Mesothelial cell of epicardium (in vitro differentiated cells): ENCODE data around the gene MB21D2. TPM values are rescaled to one million over a fixed set of nuclear protein-coding genes. Genes with fewer than 3 reads are reported as not detected.

Source experiments
- DNase-seq, 2 experiments: peaks; one replicate each; pipeline ENCODE4 v3.0.0; 2021; ENCODE audit warnings: low spot score in 2 of 2; ENCODE audit not compliant: unreplicated experiment in 2 of 2
- H3K27ac Mint-ChIP-seq: 2 replicates; pipeline ENCODE4 v1.8.0; 2021; ENCODE audit warnings: mixed read lengths
- H3K27me3 Mint-ChIP-seq: 2 replicates; pipeline ENCODE4 v1.8.0; 2021; ENCODE audit warnings: low read depth, mixed read lengths
- H3K36me3 Mint-ChIP-seq: 2 replicates; pipeline ENCODE4 v1.8.0; 2021; ENCODE audit warnings: mixed read lengths
- H3K4me1 Mint-ChIP-seq: 2 replicates; pipeline ENCODE4 v1.8.0; 2021; ENCODE audit warnings: mixed read lengths
- H3K4me3 Mint-ChIP-seq: 2 replicates; pipeline ENCODE4 v1.8.0; 2021; ENCODE audit warnings: mild to moderate bottlenecking, moderate library complexity, mixed read lengths
- H3K9me3 Mint-ChIP-seq: 2 replicates; pipeline ENCODE4 v1.8.0; 2021; ENCODE audit warnings: mixed read lengths
- CTCF ChIP-seq: fragments of 200-600 bp; sonication (generic); IDR thresholded peaks from one replicate; pipeline ENCODE4 v1.5.0; 2021; ENCODE audit warnings: antibody characterized with exemption; ENCODE audit not compliant: unreplicated experiment
- total RNA-seq: library from RNA; stranded (reverse); gene quantifications from 3 replicates; pipeline ENCODE4 v1.2.1, GENCODE V29; 2021

Gene MB21D2
- total RNA-seq, 1 donor from 2014 or later = 8.5 TPM

DNA sequence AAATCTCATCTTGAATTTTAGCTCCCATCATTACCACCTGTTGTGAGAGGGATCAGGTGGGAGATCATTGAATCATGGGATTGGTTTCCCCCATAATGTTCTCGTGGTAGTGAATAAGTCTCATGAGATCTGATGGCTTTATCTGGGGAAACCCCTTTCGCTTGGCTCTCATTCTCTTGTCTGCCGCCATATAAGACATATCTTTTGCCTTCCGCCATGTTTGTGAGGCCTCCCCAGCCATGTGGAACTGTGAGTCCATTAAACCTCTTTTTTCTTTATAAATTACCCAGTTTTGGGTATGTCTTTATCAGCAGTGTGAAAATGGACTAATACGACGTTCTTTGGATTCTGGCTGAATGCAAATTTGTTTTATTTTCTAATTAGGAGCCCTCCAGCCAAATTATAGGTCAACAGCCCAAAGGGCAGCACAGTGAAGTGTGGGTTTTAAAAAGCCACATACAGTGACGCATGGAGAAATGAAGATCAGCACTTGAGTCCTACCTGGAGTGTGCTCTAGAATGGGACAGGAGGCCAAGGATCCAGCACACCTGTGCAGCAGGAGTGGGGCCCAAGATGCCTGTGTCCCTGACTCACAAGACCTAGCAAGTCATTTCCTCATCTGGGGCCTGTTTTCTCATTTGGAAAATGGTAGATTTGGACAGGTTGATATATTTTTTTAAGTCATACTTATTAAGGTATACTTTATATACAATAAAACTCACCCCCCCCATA is 89.6 kb downstream of the MB21D2 start:
- no peaks in the 10 kb centered on the region for H3K27me3 Mint-ChIP-seq

DNA sequence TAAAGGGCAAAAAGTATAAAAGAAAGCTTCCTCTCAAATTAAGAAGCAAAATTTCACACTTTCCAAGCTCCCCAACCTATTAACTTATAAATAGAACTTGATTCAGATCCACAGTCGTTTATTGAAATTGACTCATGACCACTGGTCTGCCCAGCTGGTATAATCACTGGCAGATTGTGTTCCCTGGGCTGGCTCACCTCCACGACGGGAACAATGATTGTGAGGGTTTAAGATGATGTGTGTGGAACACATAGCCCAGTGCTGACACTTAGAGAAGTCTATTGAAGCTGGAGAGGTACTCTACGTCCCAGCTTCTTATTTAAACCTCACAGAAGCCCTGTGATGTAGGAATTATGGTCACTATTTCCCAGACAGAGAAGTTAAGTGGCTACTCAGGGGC is 90.4 kb downstream of the MB21D2 start:
- Mint-ChIP-seq H3K4me3 (no peak overlapping the region), H3K36me3 (no peaks in the 10 kb centered on the region), H3K4me1 (peaks cover 21% of the 10 kb centered on the region), H3K9me3 (no peaks in the 10 kb centered on the region), H3K27me3 (no peaks in the 10 kb centered on the region), H3K27ac (no peak overlapping the region)
- no peak for TF ChIP-seq CTCF
- no peak for DNase-seq

More for the DNA sequence above, 89.6 kb downstream of the MB21D2 start:
- no peak for TF ChIP-seq CTCF
- no peak for DNase-seq
- no peaks in the 10 kb centered on the region for H3K36me3 Mint-ChIP-seq
- no peak overlapping the region for H3K27ac Mint-ChIP-seq
- H3K9me3 Mint-ChIP-seq = no peaks in the 10 kb centered on the region
- no peak overlapping the region for H3K4me3 Mint-ChIP-seq
- H3K4me1 Mint-ChIP-seq = peaks cover 25% of the 10 kb centered on the region

DNA sequence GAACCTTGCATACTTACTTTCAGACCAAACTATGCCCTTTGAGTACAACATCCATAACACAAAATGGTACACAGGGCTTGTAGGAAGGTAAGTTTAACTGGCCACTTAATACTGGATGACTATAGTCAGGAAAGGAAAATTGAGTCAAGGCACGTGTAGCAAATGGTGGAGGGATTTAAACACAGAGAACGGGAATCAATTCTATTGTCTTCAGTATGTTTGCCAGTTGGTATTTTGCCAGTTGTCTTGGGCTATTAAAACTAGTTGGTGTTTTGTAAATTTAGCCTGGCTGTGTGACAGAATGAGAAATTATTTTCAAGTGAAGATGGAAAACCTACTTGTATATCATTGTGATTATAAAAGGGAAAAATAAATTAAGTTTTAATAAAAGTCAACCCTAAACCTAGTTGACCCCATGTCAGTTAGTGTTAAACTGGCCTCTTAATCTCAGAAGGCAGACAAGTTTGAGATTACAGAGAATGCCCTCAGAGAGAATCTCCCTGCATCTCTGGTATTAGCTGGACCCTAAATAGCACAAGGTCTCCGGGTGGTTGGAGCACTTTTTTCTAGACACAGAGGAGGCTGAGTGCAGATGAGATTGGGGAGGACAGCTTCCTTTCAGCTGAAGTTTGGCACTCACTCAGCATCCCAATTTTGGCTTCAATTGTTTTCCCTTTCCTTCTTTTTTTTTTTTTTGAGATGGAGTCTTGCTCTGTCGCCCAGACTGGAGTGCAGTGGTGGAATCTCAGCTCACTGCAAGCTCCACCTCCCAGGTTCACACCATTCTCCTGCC is 91.2 kb downstream of the MB21D2 start:
- Mint-ChIP-seq H3K27me3 (no peaks in the 10 kb centered on the region), H3K27ac (no peak overlapping the region), H3K4me3 (no peak overlapping the region), H3K36me3 (no peaks in the 10 kb centered on the region), H3K4me1 (peaks cover 13% of the 10 kb centered on the region), H3K9me3 (no peaks in the 10 kb centered on the region)
- no peak for DNase-seq
- no peak for TF ChIP-seq CTCF

DNA sequence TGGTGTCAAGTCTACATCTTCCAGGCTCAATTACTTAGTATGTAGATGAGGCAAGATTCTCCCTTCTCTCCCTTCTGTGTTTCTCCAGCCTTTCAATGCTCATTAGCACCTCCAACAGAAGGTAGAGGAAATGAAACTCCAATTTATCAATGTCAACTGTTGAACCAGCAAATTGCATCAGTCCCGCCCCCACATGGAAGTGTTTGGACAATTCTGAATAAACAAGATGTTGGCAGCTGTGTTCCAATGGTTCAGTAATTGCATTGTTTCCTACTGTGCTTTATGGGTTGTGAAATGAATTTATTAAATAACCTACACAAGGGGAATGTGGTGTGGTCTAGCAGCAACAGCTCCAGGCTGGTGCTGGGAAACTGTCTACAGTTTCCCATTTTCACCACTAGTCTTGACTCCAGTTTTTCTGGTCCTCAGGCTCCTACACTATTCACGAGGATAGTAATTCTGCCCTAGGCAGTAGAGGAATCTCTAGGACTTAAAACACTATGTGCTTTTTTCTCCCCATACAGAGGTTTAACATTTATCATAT is 91.9 kb downstream of the MB21D2 start:
- no peak overlapping the region for H3K4me3 Mint-ChIP-seq
- no peaks in the 10 kb centered on the region for H3K9me3 Mint-ChIP-seq
- H3K27ac Mint-ChIP-seq = no peak overlapping the region
- no peak for DNase-seq
- peaks cover 8% of the 10 kb centered on the region for H3K4me1 Mint-ChIP-seq
- H3K27me3 Mint-ChIP-seq = no peaks in the 10 kb centered on the region
- H3K36me3 Mint-ChIP-seq = no peaks in the 10 kb centered on the region
- TF ChIP-seq CTCF = no peak

DNA sequence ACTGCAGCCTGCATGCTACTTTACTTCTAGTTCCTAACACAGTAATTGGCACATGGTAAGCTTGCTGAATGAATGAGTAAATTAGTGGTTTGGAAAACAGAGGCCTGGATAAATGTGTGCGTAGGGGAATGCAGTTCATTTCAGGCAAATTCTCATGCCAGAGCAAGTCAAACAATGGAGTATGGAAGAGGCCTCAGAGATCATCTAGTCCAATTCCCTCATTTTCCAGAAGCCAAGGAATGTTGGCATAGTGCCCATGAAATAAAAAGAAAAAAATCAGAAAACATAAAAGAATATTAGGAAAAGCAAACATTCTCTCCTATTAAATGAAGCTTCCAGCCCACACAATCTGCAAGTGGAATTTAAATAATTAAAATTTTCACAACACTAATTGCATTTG is 92.4 kb downstream of the MB21D2 start:
- Mint-ChIP-seq H3K27me3 (no peaks in the 10 kb centered on the region), H3K27ac (peak overlapping the region; percentile 5), H3K4me3 (no peak overlapping the region), H3K4me1 (peaks cover 12% of the 10 kb centered on the region), H3K36me3 (no peaks in the 10 kb centered on the region), H3K9me3 (no peaks in the 10 kb centered on the region)
- DNase-seq = no peak
- no peak for TF ChIP-seq CTCF
